Fibroblast of lung (primary cell): ENCODE measurements around the gene PKN1.

Experiments
- EZH2 ChIP-seq: IDR thresholded peaks from 2 replicates; pipeline ENCODE4 v1.5.1; 2012; ENCODE audit warnings: low read length, control low read depth, mild to moderate bottlenecking; ENCODE audit errors: missing control alignments
- TF ChIP-seq, protein P1 (sequence below), 2 donors: IDR thresholded peaks in 1 of 2; conservative IDR thresholded peaks in 1 of 2; 1 replicate in 1 of 2; 2 replicates in 1 of 2; pipeline ENCODE4 v1.5.1; 2011 to 2012; ENCODE audit warnings: low read length in 2 of 2, control low read depth in 1 of 2, inconsistent platforms in 1 of 2, low read depth in 1 of 2, mild to moderate bottlenecking in 1 of 2

DNA sequence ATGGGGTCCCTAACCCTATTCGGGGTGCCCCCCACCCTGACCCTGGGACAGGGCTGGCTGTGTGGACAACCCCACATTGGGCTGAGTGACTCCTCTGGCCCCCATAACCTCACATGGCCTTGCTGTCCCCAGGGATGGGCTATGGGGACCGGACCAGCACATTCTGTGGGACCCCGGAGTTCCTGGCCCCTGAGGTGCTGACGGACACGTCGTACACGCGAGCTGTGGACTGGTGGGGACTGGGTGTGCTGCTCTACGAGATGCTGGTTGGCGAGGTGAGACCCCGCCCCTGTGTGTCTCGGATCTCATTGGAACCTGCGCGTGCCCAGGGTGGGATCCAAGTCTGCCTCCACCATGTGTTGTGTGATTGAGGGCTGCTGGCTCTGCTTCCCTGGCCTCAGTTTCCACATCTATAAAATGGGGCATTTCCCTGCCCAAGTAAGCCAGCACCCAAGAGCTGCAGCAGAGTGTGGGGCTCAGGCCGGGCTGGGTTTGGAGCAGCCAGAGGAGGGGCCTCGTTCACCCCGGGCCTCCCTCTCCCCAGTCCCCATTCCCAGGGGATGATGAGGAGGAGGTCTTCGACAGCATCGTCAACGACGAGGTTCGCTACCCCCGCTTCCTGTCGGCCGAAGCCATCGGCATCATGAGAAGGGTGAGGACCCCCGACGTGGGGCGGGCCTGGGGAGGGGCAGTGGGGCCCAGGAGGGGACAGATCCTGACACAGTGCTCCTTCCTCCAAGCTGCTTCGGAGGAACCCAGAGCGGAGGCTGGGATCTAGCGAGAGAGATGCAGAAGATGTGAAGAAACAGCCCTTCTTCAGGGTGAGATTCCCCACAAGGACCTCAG is 37.1 kb downstream of the PKN1 start:
- TF ChIP-seq, protein P1, sequence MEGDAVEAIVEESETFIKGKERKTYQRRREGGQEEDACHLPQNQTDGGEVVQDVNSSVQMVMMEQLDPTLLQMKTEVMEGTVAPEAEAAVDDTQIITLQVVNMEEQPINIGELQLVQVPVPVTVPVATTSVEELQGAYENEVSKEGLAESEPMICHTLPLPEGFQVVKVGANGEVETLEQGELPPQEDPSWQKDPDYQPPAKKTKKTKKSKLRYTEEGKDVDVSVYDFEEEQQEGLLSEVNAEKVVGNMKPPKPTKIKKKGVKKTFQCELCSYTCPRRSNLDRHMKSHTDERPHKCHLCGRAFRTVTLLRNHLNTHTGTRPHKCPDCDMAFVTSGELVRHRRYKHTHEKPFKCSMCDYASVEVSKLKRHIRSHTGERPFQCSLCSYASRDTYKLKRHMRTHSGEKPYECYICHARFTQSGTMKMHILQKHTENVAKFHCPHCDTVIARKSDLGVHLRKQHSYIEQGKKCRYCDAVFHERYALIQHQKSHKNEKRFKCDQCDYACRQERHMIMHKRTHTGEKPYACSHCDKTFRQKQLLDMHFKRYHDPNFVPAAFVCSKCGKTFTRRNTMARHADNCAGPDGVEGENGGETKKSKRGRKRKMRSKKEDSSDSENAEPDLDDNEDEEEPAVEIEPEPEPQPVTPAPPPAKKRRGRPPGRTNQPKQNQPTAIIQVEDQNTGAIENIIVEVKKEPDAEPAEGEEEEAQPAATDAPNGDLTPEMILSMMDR (conservative IDR thresholded peaks at IDR 0.05 in 1 of 2, IDR thresholded peaks at IDR 0.05 in 1 of 2; ENCODE audit: low read depth in 1 of 2, low read length in 2 of 2), result no peak
- TF ChIP-seq EZH2, result no peak
